HUES6 (cell line): ENCODE results near the gene TTC39C.
"Not testable (repeated sequence)": the region's sequence is repeated elsewhere in the genome, so short reads cannot be mapped to it uniquely, and the experiment has no call there.

ENCODE experiments used
- H3K27ac ChIP-seq: 2 replicates; pipeline ENCODE4 v1.7.0; 2013; ENCODE audit warnings: low read depth, mild to moderate bottlenecking, low read length, inconsistent platforms
- H3K27me3 ChIP-seq: 2 replicates; pipeline ENCODE4 v1.6.1; 2013; ENCODE audit warnings: low read length; ENCODE audit not compliant: control insufficient read depth, insufficient read depth
- H3K36me3 ChIP-seq: 2 replicates; pipeline ENCODE4 v1.6.1; 2013; ENCODE audit warnings: low read length; ENCODE audit not compliant: control insufficient read depth, insufficient read depth
- H3K4me1 ChIP-seq: 2 replicates; pipeline ENCODE4 v1.6.1; 2013; ENCODE audit warnings: low read length; ENCODE audit not compliant: control insufficient read depth, insufficient read depth
- H3K4me3 ChIP-seq: 2 replicates; pipeline ENCODE4 v1.5.1; 2013; ENCODE audit warnings: low read depth, low read length
- H3K9ac ChIP-seq: one replicate; pipeline ENCODE4 v1.6.1; 2013; ENCODE audit warnings: mild to moderate bottlenecking, low read length
- H3K9me3 ChIP-seq: 2 replicates; pipeline ENCODE4 v1.6.1; 2013; ENCODE audit warnings: low read depth, low read length; ENCODE audit not compliant: control insufficient read depth, insufficient read depth

TTC39C gene

DNA sequence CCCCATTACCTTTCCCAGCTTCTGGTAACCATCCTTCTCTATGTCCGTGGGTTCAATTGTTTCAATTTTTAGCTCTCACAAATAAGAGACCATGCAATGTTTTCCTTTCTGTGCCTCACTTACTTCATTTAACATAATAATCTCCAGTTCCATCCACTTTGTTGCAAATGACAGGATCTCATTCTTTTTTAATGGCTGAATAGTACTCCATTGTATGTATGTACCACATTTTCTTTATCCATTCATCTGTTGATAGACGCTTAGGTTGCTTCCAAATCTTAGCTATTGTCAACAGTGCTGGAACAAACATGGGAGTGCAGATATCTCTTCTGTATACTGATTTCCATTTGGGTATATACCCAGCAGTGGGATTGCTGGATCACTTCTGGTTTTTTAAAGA, 126.1 kb downstream of the TTC39C start:
- H3K9ac ChIP-seq = no peak overlapping the region
- no peaks in the 10 kb centered on the region for H3K27me3 ChIP-seq
- peaks cover 25% of the 10 kb centered on the region for H3K4me1 ChIP-seq
- no peak overlapping the region for H3K4me3 ChIP-seq
- H3K9me3 ChIP-seq = no peaks in the 10 kb centered on the region
- H3K36me3 ChIP-seq = peaks cover 6% of the 10 kb centered on the region; the same call in 1 of the 2 replicates
- H3K27ac ChIP-seq = no peak overlapping the region

- Histone ChIP-seq H3K27me3 (no peaks in the 10 kb centered on the region), H3K36me3 (peaks cover 22% of the 10 kb centered on the region), H3K4me3 (no peak overlapping the region), H3K4me1 (peaks cover 10% of the 10 kb centered on the region), H3K9me3 (no peaks in the 10 kb centered on the region), H3K27ac (no peak overlapping the region), H3K9ac (no peak overlapping the region)
Observed at GRCh38 chr18:24142376-24142775, 127.8 kb downstream of the TTC39C start.

GRCh38 chr18:24149591-24149990, 135.0 kb downstream of the TTC39C start:
- H3K36me3 ChIP-seq = peaks cover 34% of the 10 kb centered on the region
- not testable (repeated sequence) for H3K27ac ChIP-seq, H3K9ac ChIP-seq, H3K9me3 ChIP-seq, H3K4me3 ChIP-seq, H3K27me3 ChIP-seq, H3K4me1 ChIP-seq

DNA sequence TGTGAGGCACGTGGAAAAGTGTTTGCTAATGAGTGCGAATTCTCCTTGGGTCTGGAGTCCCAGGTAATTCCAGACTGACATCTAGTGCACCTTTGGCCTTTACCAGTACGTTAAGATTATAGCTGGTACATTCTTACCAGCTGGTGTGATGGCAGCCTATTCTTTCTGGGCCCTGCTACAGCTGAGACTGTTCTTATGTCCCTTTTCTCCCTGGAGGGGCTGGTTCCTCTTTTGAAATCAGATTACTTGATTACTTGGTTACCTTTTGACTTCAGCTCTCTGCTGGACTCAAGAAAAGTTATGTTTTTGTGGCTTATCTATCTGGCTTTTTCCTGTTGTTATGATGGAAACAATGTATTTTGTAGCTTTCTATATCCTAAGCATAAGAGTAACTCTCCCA, 138.8 kb downstream of the TTC39C start:
- no peak overlapping the region for H3K9ac ChIP-seq
- no peaks in the 10 kb centered on the region; the same call in 1 of the 2 replicates for H3K4me1 ChIP-seq
- H3K36me3 ChIP-seq = peaks cover 33% of the 10 kb centered on the region
- no peak overlapping the region for H3K4me3 ChIP-seq
- H3K9me3 ChIP-seq = no peaks in the 10 kb centered on the region
- H3K27me3 ChIP-seq = no peaks in the 10 kb centered on the region
- no peak overlapping the region for H3K27ac ChIP-seq

DNA sequence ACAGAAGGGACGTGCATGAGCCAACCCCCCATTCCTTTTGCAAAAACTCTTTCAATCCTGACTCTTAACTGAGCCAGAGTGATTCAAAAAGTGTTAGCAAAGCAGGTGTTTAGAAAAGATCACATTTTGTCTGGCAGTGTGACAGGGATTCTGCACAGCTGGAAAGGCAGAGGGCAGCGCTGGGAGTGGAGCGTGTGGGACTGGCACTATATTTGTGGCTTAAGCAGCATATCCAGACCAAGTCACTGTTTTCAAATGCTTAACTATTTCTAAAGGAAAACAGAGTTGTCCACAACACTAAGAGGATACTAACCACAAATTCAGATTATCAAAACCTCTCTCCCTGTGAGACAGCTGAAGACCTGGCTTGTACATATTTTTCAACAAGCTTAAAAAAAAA, 143.3 kb downstream of the TTC39C start:
- no peaks in the 10 kb centered on the region for H3K27me3 ChIP-seq

DNA sequence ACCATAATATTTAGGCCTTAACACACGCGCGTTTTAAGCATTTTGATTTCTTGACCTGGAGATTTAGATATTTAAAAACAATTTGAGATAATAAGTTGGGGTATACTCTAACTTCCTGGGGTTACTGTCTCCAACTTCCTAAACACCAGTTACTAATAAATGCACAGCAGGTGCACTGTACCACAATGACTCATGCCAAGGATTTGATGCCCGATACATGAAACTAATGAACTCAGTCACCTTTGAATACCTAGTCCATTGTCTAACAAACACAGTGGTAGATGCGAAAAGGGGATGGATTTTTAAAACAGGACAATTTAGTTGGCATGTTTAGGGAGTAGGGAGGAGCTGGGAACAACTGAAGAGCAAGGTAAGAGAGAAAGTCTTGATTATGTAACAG, 145.5 kb downstream of the TTC39C start:
- Histone ChIP-seq H3K9ac (no peak overlapping the region), H3K4me3 (no peak overlapping the region), H3K36me3 (peaks cover 67% of the 10 kb centered on the region), H3K9me3 (no peaks in the 10 kb centered on the region), H3K27ac (no peak overlapping the region), H3K27me3 (no peaks in the 10 kb centered on the region), H3K4me1 (no peaks in the 10 kb centered on the region; the same call in 1 of the 2 replicates)

More for the DNA sequence above, 143.3 kb downstream of the TTC39C start:
- Histone ChIP-seq H3K27ac (no peak overlapping the region), H3K4me3 (no peak overlapping the region), H3K9ac (no peak overlapping the region), H3K9me3 (no peaks in the 10 kb centered on the region), H3K36me3 (peaks cover 63% of the 10 kb centered on the region), H3K4me1 (no peaks in the 10 kb centered on the region; the same call in 1 of the 2 replicates)

- H3K4me3 ChIP-seq = no peak overlapping the region
- no peak overlapping the region for H3K9ac ChIP-seq
- no peaks in the 10 kb centered on the region for H3K9me3 ChIP-seq
- H3K4me1 ChIP-seq = no peaks in the 10 kb centered on the region
- peaks cover 71% of the 10 kb centered on the region for H3K36me3 ChIP-seq
- H3K27ac ChIP-seq = no peak overlapping the region
- H3K27me3 ChIP-seq = no peaks in the 10 kb centered on the region
Observed at GRCh38 chr18:24161304-24161703, 146.8 kb downstream of the TTC39C start.

- Histone ChIP-seq H3K4me3 (no peak overlapping the region), H3K27me3 (no peaks in the 10 kb centered on the region), H3K9ac (no peak overlapping the region), H3K27ac (no peak overlapping the region), H3K36me3 (peaks cover 45% of the 10 kb centered on the region), H3K4me1 (no peaks in the 10 kb centered on the region), H3K9me3 (no peaks in the 10 kb centered on the region)
Observed at GRCh38 chr18:24168496-24168895, 153.9 kb downstream of the TTC39C start.

GRCh38 chr18:24170360-24170759, 155.8 kb downstream of the TTC39C start:
- no peak overlapping the region for H3K9ac ChIP-seq
- H3K4me1 ChIP-seq = no peaks in the 10 kb centered on the region
- H3K27ac ChIP-seq = no peak overlapping the region
- no peaks in the 10 kb centered on the region for H3K27me3 ChIP-seq
- peaks cover 34% of the 10 kb centered on the region for H3K36me3 ChIP-seq
- H3K9me3 ChIP-seq = no peaks in the 10 kb centered on the region
- no peak overlapping the region for H3K4me3 ChIP-seq

DNA sequence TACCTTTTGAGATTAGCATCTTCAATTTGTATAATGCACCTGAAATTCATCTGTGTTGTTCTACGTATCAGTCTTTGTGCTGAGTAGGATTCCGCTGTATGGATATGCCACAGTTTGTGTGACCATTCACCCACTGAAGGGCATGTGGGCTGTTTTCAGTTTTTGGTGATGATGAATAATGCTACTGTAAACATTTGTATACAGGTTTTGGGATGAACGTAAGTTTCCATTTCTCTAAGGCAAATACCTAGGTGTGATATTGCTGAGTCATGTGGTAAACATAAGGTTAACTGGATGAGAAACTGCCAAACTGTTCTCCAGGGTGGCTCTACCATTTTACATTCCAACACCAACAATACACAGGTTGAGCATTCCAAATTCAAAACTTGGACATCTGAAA, 159.4 kb downstream of the TTC39C start:
- H3K27me3 ChIP-seq = no peaks in the 10 kb centered on the region
- no peak overlapping the region; the same call in 1 of the 2 replicates for H3K27ac ChIP-seq
- no peaks in the 10 kb centered on the region for H3K4me1 ChIP-seq
- no peak overlapping the region for H3K4me3 ChIP-seq
- H3K36me3 ChIP-seq = peaks cover 8% of the 10 kb centered on the region
- no peak overlapping the region for H3K9ac ChIP-seq
- no peaks in the 10 kb centered on the region for H3K9me3 ChIP-seq

- Histone ChIP-seq H3K9me3 (no peaks in the 10 kb centered on the region), H3K27me3 (no peaks in the 10 kb centered on the region), H3K9ac (no peak overlapping the region), H3K36me3 (peaks cover 4% of the 10 kb centered on the region), H3K4me1 (peaks cover 7% of the 10 kb centered on the region; the same call in 1 of the 2 replicates), H3K4me3 (no peak overlapping the region), H3K27ac (no peak overlapping the region)
Observed at GRCh38 chr18:24176727-24177416, 162.3 kb downstream of the TTC39C start.
